ENCODE results near the gene RBM4. TPM values are rescaled to one million over a fixed set of nuclear protein-coding genes. Genes with fewer than 3 reads are reported as not detected.
"Not testable (repeated sequence)": the region's sequence is repeated elsewhere in the genome, so short reads cannot be mapped to it uniquely, and the experiment has no call there.

Gene RBM4, protein sequence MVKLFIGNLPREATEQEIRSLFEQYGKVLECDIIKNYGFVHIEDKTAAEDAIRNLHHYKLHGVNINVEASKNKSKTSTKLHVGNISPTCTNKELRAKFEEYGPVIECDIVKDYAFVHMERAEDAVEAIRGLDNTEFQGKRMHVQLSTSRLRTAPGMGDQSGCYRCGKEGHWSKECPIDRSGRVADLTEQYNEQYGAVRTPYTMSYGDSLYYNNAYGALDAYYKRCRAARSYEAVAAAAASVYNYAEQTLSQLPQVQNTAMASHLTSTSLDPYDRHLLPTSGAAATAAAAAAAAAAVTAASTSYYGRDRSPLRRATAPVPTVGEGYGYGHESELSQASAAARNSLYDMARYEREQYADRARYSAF
- total RNA-seq (100 to 1,000 TPM; 213 to 232 TPM), polyA plus RNA-seq (100 to 1,000 TPM; 250 to 283 (median 262) TPM), total RNA-seq (28.5 to 128 (median 68.8) reads per million in 6 experiments)

DNA sequence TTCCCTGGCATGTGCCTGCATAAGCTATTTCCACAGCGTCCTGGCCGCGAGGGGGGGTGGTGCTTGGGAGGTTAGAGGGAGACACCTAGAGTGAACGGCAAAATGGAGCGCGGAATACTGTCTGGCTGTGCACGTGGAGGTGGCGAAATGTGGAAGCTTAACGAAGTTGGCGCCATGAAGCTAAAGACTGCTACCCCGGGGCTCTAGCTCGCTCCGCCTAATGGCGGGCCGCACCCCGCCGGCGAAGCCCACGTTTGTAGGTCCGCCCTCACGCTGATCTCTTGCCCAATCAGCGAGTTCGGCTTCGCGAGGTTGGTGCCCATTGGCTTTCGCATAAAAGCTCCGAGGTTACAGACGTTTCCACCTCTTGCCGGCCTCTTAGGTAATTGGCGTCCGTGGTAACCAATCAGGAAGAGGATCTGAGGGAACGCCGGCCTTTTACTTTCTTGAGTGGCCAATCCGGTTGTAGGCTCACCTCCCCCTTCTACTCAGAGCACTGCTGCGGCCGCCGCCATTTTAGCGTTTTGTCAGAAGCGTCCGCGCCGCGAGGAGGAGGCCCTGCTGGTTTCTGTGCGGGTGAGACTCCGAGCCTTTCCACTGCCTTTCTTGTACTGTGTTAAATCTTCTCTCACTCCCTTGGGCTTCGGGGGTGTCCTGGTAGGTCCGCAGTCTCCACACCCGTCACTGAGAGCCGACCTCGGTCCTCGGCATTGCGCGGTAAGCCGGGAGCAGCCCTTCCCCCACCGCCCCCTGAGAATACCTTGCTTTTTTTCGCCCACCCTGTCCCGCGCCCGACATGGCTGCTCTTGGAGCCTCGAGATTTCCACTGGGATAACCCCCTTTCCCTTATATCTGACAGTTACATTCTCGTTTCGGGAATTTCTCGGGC, at the start of gene RBM4:
Gene RBM4, plus strand, starts transcription at position 527 of the 889 bp plus-strand sequence. CDS start 1,009 bp downstream, outside the sequence.
- Mint-ChIP-seq H3K36me3 (peaks cover 27 to 59% (median 38%) of the 10 kb centered on the region in 3 donors), H3K4me1 (peaks cover 36 to 73% (median 69%) of the 10 kb centered on the region in 4 donors), H3K27me3 (no peaks in the 10 kb centered on the region), H3K4me3 (peak within 1 kb of the TSS; percentile 89 to 99 (median 95)), H3K27ac (peak within 1 kb of the TSS; percentile 89 to 99 (median 97)), H3K9me3 (no peaks in the 10 kb centered on the region)
- POLR2A ChIA-PET = interaction anchor here (0.6 to 7.0 kb wide), 36 partner anchors 10 to 1384 kb away, joined by 3 to 198 read pairs (median 4); partner anchors contain the start of genes ACTN3, BBS1, CCDC87 and CCS
- peak; percentile 84 to 99 (median 98) for DNase-seq
- ATAC-seq = peak; percentile 84 to 90

DNA sequence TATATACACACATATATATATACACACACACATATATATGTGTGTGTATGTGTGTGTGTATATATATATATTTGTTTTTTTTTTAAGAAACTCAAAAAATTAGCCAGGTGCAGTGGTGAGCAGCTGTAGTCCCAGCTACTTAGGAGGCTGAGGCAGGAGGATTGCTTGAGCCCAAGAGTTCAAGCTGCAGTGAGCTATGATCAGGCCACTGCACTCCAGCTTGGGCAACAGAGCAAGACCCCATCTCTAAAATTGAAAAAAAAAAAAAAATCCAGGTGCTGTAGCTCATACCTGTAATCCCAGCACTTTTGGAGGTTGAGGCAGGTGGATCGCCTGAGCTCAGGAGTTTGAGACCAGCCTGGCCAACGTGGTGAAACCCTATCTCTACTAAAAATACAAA, 49.2 kb upstream of the RBM4 start:
- not testable (repeated sequence) for DNase-seq, H3K36me3 Mint-ChIP-seq, H3K27me3 Mint-ChIP-seq, H3K9me3 Mint-ChIP-seq, ATAC-seq, H3K4me3 Mint-ChIP-seq, H3K27ac Mint-ChIP-seq
- POLR2A ChIA-PET = interaction anchor here (8.2 kb wide), 1 partner anchor 29 kb away, joined by 72 read pairs; the partner anchor contains the start of gene RBM14
- peaks cover 10 to 21% (median 19%) of the 10 kb centered on the region in 4 donors for H3K4me1 Mint-ChIP-seq

DNA sequence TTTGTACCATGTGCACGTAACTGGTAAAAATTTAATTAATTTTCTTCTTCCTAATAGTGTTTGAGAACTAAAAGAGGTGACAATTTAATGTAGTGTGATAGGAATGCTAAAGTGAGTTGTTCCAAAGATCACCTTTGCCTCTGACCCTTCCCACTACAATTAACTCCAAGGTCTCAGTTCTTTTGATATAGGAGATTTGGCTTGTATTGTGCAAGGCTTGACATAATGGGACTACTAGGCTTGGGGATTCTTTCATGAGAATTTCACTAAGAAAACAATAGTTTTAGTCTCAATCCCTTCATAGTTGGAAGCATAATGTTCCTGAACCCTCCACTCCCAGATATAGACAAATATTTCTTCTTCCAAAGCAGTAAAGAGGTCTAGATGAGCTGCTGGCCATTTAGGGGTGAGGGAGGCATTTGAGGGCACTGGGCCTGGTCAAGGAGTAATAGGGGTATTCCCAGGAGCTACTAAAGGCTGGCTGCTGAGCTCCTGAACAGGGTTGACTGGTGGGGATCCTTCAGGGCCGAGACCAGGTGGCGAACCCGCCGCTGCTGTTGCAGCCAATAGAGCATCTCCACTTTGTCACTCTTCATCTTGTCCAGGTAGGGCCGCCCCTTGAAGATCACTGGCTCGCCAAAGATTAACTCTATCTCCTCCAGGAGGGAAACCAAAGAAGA, 48.4 kb upstream of the RBM4 start:
- peaks cover 14 to 29% (median 27%) of the 10 kb centered on the region in 4 donors for H3K4me1 Mint-ChIP-seq
- POLR2A ChIA-PET = interaction anchor here (0.7 to 8.2 kb wide), 3 partner anchors 28 to 88 kb away, joined by 3 to 72 read pairs (median 4); partner anchors contain the start of genes ACTN3, RBM14, RBM4B and ZDHHC24
- peak overlapping the region in 1 of 10 donors; percentile 51 for H3K27ac Mint-ChIP-seq
- ATAC-seq (no peak), DNase-seq (no peak)
- H3K4me3 Mint-ChIP-seq = peak overlapping the region in 3 of 10 donors; percentile 10 to 22 (median 18)
- peaks cover 0 to 2% (median 0%) of the 10 kb centered on the region in 5 donors for H3K27me3 Mint-ChIP-seq
- no peaks in the 10 kb centered on the region for H3K36me3 Mint-ChIP-seq
- H3K9me3 Mint-ChIP-seq = no peaks in the 10 kb centered on the region

DNA sequence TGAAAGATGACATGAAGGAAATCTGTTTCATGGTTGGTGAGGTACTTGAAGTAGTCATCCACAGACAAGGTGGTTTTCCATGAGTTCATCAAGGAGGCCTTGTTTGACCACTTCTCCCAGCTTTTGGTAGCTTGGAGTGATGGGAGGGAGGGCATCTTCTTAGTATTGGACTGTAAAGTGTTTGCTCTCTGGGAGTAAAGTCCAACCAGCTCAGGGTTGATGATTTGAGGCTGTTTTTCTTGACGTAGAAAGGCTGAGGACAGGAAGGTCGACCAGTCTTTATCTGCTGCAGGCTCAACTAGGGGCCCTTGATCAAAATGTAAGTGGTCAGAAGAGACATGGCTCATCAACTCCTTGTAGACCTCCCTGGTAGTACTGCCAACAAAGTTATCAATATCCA, 47.3 kb upstream of the RBM4 start:
- no peak for ATAC-seq
- peak overlapping the region in 3 of 10 donors; percentile 14 to 88 (median 26) for H3K4me3 Mint-ChIP-seq
- peaks cover 19 to 40% (median 37%) of the 10 kb centered on the region in 4 donors for H3K4me1 Mint-ChIP-seq
- H3K36me3 Mint-ChIP-seq = no peaks in the 10 kb centered on the region
- POLR2A ChIA-PET = interaction anchor here (0.8 to 8.2 kb wide), 4 partner anchors 27 to 87 kb away, joined by 3 to 72 read pairs (median 35); partner anchors contain the start of genes RBM14, RBM4 and RBM4B
- H3K27me3 Mint-ChIP-seq = peaks cover 0 to 2% (median 0%) of the 10 kb centered on the region in 5 donors
- no peak for DNase-seq
- H3K27ac Mint-ChIP-seq = peak overlapping the region in 5 of 10 donors; percentile 19 to 100 (median 56)
- no peaks in the 10 kb centered on the region for H3K9me3 Mint-ChIP-seq

DNA sequence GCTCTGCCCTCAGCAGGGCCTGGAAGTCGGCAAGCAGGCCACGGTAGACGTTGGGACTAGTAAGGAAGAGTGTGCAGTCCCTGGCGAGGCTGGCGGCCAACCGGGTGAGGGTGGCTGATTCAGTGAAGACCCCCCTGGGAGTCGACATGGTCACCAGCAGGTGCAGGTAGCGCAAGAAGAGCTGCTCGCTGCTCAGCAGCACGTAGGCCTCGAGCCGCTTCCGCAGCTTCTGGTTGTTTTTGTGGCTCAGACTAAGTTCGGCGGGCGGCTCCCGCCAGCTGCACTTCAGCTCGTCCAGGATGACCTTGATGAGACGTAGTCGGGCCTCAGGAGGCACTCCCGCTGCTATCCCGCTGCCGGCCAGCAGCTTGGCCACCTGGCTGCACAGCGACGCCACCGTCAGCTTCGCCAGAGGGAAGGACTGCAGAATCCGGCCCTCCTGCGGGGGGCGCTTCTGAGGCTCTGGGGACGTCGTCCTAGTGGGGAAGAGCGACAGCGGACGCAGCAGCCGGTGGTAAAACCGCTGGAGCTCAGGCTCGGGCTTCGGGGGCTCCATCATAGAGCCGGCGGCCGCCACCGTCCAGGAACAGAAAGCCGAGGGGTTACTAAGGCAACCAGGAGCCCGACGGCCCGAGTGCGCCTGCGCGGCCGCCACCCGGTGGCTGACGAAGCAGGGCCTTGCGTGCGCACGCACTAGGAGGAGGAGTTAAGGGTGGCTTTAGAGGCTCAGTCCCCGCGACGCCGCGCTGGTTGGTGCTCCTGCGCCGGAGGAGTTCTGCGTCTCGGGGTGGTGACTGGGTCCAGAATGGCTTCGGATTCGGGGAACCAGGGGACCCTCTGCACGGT, 45.8 kb upstream of the RBM4 start, which contains the start of the genes CCDC87 and CCS:
Gene CCDC87, minus strand, starts transcription at position 607 of the 846 bp plus-strand sequence. Its CDS starts 48 bp downstream, at position 559.
Gene CCS, plus strand, starts transcription at position 729 of the 846 bp plus-strand sequence. Its CDS starts 77 bp downstream, at position 806.
- H3K9me3 Mint-ChIP-seq = no peaks in the 10 kb centered on the region
- no peaks in the 10 kb centered on the region for H3K36me3 Mint-ChIP-seq

DNA sequence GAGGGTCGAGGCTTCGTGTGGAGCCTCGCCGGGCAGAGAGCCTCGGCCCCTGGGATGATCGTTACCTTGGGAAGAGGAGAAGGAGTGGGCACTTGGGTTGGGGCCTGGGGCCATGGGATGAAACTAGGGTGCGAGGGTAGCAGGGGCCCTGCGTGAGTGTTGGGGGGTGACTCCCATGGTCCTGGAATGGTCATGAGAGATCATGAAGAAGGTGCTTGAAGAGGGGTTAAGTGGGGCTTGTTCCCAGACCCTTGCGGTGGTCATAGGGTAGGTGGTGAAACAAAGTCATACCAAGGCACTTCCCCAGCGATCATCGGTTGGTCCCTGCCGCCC, 45.2 kb upstream of the RBM4 start:
- Mint-ChIP-seq H3K4me3 (peak overlapping the region; percentile 88 to 100 (median 100)), H3K4me1 (peaks cover 19 to 46% (median 37%) of the 10 kb centered on the region in 4 donors), H3K36me3 (no peaks in the 10 kb centered on the region), H3K27me3 (no peaks in the 10 kb centered on the region), H3K9me3 (no peaks in the 10 kb centered on the region), H3K27ac (peak overlapping the region; percentile 94 to 100 (median 100))
- no peak for ATAC-seq
- POLR2A ChIA-PET = interaction anchor here (0.6 to 8.2 kb wide), 6 partner anchors 25 to 247 kb away, joined by 3 to 72 read pairs (median 14); partner anchors contain the start of genes CTSF, RBM14, RBM4 and RBM4B
- DNase-seq = no peak

More for the DNA sequence above, 45.8 kb upstream of the RBM4 start, which contains the start of the genes CCDC87 and CCS:
- Mint-ChIP-seq H3K4me1 (peaks cover 19 to 46% (median 37%) of the 10 kb centered on the region in 4 donors), H3K27me3 (no peaks in the 10 kb centered on the region), H3K27ac (peak within 1 kb of the TSS; percentile 94 to 100 (median 100)), H3K4me3 (peak within 1 kb of the TSS; percentile 88 to 100 (median 100))
- ATAC-seq = peak; percentile 94 to 96
- peak; percentile 94 to 100 (median 98) for DNase-seq
- POLR2A ChIA-PET = interaction anchor here (0.8 to 8.2 kb wide), 5 partner anchors 25 to 85 kb away, joined by 3 to 72 read pairs (median 18); partner anchors contain the start of genes RBM14, RBM4, RBM4B and ZDHHC24

DNA sequence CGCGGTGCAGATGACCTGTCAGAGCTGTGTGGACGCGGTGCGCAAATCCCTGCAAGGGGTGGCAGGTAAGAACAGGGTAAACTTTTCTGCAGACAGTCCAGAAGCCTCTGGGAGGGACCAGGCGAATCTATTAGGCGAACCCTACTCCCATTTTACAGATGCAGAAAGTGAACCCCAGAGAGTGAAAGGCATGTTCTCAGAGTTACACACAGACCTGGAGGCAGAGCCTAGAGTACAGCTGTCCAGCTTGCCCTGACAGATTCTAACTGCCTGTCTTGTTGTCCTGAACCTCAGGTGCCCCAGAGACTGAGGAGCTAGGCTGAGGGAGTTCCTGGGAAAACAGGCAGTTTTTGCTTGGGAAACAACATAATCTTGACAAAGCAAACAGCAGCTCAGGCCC, 44.9 kb upstream of the RBM4 start:
- peaks cover 19 to 47% (median 37%) of the 10 kb centered on the region in 4 donors for H3K4me1 Mint-ChIP-seq
- DNase-seq (no peak), ATAC-seq (no peak)
- no peaks in the 10 kb centered on the region for H3K9me3 Mint-ChIP-seq
- no peaks in the 10 kb centered on the region for H3K36me3 Mint-ChIP-seq
- H3K4me3 Mint-ChIP-seq = peak overlapping the region; percentile 88 to 100 (median 100)
- H3K27ac Mint-ChIP-seq = peak overlapping the region; percentile 94 to 100 (median 100)
- POLR2A ChIA-PET = interaction anchor here (0.5 to 8.2 kb wide), 8 partner anchors 24 to 247 kb away, joined by 3 to 72 read pairs (median 10); partner anchors contain the start of genes CTSF, RBM14, RBM4 and RBM4B
- H3K27me3 Mint-ChIP-seq = no peaks in the 10 kb centered on the region

DNA sequence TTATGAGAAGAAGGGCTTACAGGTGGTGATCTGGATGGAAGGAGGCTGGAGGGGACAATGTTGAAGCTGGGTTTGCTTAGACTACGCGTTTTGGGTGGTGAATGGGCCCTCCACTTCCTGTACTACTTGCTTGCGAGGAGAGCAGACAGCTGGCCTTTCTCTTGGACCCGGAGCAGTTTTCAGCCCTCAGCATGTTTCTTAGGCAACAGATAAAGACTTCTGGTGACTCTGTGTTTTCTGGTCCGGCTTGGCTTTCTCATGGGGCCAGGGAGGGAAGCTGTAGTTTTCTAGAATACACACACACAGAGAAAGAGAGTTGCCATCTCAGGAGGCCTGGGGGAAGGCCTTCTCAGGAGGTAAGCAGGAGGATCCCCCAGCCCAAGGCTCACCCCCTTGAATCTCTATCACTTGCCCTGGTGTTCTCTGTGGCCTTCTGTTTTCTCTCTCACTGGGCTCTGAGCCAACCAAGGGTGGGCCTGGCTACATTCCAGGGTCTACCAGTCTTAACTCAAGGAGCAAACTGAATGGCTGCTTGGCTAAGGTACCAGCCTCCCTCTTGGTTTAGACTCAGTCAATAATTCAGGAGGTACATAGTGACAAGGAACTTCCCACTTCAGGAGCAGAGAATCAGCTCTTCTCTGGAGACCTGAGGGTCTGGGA, 43.1 kb upstream of the RBM4 start:
- ATAC-seq (no peak), DNase-seq (peak in 2 of 10 donors; percentile 14 to 22)
- Mint-ChIP-seq H3K9me3 (no peaks in the 10 kb centered on the region), H3K27me3 (no peaks in the 10 kb centered on the region), H3K36me3 (peaks cover 0 to 4% (median 0%) of the 10 kb centered on the region in 3 donors), H3K4me1 (peaks cover 19 to 47% (median 39%) of the 10 kb centered on the region in 4 donors), H3K4me3 (peak overlapping the region; percentile 41 to 88 (median 76)), H3K27ac (peak overlapping the region; percentile 63 to 95 (median 86))
- POLR2A ChIA-PET = interaction anchor here (0.7 to 8.2 kb wide), 6 partner anchors 23 to 157 kb away, joined by 3 to 72 read pairs (median 10); partner anchors contain the start of genes CTSF, MRPL11, RBM14 and RBM4

DNA sequence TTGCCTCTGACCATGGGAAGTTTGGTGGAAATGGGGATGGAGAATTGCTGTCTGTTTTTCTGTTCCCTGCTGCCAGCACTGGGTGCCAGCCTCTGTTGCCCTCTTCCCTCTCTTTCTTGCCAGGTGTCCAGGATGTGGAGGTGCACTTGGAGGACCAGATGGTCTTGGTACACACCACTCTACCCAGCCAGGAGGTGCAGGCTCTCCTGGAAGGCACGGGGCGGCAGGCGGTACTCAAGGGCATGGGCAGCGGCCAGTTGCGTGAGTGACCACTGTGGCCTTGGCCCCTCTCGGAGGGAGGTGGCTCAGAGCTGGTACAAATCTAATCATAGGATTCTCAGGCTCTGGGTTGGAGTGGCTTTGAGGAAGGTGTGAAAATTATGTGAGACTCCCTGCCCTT, 39.5 kb upstream of the RBM4 start:
- ATAC-seq = no peak
- Mint-ChIP-seq H3K27ac (no peak overlapping the region), H3K36me3 (peaks cover 0 to 29% (median 0%) of the 10 kb centered on the region in 3 donors), H3K9me3 (no peaks in the 10 kb centered on the region), H3K4me3 (no peak overlapping the region), H3K4me1 (peaks cover 11 to 30% (median 22%) of the 10 kb centered on the region in 4 donors), H3K27me3 (no peaks in the 10 kb centered on the region)
- no peak for DNase-seq
- POLR2A ChIA-PET = interaction anchor here (1.6 kb wide), 1 partner anchor 9 kb away, joined by 5 read pairs; no protein-coding TSS in a partner anchor

DNA sequence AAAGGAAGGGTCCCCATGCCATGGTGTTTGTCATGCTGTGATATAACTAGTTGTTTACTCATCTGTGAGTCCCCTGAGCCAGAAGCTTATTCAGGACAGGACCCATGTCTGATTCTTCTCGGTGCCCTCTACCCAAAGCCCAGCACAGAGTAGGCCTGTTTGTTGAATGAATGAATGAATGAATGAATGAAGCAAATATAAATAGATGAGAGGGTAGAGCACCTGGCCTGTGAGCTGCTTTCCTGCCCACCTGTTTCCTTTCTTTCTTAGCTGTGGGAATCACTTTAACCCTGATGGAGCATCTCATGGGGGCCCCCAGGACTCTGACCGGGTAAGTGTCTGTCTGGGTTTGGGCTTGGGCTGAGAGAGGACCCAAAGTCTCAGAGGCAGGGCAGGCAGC, 38.3 kb upstream of the RBM4 start:
- peak overlapping the region in 2 of 10 donors; percentile 27 to 44 for H3K27ac Mint-ChIP-seq
- H3K27me3 Mint-ChIP-seq = no peaks in the 10 kb centered on the region
- H3K36me3 Mint-ChIP-seq = peaks cover 0 to 40% (median 0%) of the 10 kb centered on the region in 3 donors
- POLR2A ChIA-PET = interaction anchor here (1.6 kb wide), 1 partner anchor 8 kb away, joined by 5 read pairs; no protein-coding TSS in a partner anchor
- ATAC-seq (no peak), DNase-seq (no peak)
- peaks cover 6 to 20% (median 13%) of the 10 kb centered on the region in 4 donors for H3K4me1 Mint-ChIP-seq
- no peak overlapping the region for H3K4me3 Mint-ChIP-seq
- no peaks in the 10 kb centered on the region for H3K9me3 Mint-ChIP-seq
